NCI-H2227 (cell line): ENCODE results near the gene LRP1.
A peak's percentile ranks its signal among the peaks of the same experiment; 100 is the strongest.

Experiments
- DNase-seq: peaks from one replicate; lab custom pipeline; 2025; ENCODE audit not compliant: unreplicated experiment; lab: John Stamatoyannopoulos, UW

LRP1 gene

DNA sequence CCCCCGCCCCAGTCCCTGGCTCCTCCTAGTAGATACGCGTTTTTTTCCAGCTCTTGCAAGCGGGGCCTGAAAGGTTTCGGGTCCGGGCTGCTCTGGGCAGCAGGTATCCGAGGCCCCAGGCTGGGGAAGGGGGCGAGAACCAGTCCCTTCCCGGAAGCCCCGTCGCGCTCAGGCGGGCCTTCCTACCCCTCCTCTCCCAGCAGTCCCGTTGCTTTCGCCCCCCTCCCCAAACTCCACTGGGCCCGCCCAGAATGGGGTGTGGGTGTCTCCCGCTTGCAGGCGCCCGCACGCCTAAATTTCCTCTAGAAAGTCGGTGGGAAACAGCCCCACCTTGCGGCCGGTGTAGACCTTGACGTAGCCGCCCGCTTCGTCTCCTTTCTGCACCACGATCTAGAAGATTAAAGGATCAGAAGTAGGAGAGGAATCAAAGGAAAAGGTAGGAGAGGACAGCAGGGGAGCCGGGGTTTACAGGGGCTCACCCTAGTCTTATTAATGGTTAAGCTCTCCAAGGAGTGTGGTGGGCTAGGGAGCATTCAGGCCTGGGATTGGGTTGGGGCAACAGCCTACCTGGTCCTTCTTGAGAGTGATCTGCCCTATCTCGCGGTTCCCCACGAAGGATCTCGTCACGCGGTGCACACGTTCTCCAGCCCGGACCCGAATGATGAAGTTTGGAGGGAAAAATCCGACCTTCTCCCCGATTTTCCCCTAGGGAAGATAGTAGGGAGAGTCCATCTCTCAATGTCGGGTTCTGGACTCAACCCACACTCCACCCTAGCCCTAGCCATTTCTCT lies 115.4 kb downstream of the LRP1 start:
- peak; percentile 78 for DNase-seq

DNA sequence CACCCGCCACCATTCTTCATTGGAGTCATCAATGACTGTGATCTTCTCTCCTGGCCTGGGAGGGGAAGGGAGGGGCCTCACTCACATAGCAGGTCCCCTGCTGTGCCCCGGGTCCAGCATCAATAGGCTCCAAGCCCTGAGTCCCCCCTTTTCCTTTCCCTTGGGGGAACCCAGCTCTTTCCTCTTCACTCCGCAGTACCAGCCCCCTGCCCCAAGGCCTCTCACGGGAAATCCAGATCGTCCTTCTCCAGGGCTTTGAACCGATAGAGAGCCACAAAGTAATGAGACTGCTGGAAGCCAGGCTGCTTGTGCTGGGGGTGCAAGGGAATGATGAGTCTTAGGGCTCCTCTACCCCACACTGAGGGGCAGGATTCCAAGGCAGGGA lies 116.0 kb downstream of the LRP1 start:
- DNase-seq, result no peak

DNA sequence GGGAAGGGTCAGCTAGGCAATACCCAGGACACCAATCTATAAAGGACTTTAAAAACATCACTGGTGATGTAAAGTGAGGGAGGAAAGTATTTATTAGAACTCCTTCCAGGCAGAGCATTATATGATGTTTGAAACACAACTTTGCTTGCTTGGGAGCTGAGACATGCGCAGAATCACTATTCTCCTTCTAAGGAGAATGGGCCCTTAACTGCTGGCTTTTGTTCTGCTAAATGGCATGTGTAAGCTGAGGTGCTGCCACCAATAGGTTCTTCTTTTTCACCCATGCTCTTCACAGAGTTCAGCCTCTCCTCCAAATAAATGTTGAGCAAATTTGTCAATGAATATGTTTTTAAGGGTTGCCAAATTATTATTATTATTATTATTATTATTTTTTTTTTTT lies 118.8 kb downstream of the LRP1 start:
- no peak for DNase-seq

DNA sequence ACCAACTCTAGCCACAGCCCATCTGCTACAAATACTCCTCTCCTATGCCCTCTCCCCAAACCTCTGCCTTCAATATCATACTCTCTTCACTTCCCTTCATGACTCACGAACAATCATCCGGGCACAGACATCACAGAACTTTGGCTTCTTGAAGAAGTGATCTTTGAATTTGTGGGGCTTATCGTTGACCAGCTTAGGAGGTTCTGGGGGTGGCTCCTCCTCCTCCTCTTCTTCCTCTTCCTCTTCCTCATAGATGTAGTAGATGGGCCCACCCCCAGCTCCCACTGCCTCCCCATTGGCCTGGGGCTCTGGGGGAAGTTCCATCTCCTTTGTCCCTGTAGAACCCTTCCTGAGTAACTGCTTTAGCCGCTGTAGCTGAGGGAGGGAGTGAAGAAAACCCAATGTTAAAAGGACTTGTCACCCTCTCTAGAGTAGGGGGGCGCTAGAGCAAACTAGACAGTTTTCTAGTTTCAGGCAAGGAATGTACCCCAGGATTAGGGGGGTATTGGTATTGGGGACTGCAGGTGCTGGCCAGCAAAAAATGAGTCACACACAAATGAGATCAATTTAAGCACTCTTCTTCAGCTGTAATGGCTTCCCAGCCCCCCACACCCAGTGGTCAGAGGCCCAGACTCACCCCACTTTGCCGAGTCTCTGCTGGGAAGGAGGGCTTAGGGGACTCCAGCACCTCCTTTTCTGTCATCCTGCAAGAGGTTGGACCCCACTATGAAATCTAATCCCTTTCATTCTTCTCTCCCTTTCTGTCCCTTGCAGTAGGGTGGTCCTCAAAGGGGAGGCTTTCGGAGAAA lies 120.9 kb downstream of the LRP1 start:
- no peak for DNase-seq

DNA sequence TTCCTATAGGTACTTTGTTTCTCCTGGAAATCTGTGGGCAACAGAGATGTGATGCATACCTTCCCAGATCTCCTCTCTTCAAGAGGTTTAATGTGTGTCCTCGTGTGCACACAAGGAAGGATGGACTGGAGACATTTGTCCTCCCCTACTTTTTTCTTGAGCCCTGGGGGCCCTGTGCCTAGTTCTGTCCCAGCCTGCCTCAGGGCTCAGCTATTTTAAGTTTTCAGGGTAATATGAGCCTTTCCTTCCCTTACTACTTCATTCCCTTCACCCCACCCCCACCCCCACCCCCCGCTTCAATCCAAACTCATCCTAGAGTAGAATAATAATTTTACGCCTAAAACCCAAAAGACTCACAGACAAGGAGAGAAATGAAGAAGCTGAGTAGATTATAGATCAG lies 122.3 kb downstream of the LRP1 start:
- DNase-seq, result no peak

DNA sequence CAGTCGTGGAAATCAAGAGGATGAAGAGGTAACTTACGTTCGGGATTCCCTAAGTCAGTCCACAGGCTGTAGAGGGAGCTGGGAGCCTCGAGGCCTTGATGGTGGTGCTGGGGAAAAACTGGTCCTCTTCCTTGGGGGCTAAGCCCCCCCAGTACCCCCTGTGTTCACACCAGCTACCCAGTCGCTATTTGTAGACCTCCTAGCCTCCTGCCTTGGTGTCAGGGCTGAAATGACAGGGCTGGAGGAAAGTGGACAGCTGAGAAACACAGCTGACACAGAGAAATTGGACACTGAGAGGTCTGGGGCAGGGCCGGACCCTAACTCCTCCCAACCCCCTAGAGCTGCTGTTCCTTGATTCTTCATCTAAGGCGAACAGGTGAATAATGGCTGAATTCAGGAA lies 122.7 kb downstream of the LRP1 start, which contains the start of gene STAC3:
STAC3 (minus strand) TSS at position 232 of the 400 bp plus-strand sequence. CDS start 1,551 bp downstream, outside the sequence.
- DNase-seq, result no peak

DNA sequence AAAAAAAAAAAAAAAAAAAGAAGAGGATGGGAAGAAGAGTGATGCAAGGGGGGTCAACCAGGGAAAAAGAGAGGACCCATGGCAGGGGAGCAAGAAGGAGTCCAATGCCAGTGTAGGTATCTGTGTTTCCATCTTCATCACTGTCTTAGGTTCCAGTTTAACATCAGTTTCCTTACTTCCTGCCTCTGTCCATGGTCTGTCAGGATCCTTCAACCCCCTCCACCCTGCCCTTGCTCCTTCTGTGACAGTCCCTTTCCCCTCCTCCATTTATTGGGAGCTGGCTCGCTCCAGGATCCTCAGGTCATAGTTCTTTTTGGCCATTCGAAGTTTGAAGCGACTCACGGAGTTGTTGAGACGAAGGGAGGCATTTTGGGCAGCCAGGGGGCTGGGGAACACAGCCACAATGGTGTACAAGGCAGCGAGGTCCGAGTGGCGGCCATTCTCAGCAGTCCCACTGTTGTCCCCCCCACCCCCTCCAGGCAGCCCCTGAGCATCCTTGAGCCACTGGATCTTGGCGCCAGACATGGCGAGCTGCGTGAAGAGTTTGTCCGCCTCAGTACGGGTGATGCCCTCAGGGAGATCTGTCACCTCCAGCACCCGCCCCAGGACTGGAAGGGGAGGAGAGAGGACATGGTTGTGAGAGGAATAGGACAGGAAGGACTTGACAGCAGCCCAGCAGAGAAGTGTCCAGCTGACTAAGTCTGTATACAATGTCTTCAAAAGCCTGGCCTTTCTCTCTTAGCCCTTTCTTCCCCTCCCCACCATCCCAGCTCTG lies 126.4 kb downstream of the LRP1 start:
- DNase-seq, result no peak

DNA sequence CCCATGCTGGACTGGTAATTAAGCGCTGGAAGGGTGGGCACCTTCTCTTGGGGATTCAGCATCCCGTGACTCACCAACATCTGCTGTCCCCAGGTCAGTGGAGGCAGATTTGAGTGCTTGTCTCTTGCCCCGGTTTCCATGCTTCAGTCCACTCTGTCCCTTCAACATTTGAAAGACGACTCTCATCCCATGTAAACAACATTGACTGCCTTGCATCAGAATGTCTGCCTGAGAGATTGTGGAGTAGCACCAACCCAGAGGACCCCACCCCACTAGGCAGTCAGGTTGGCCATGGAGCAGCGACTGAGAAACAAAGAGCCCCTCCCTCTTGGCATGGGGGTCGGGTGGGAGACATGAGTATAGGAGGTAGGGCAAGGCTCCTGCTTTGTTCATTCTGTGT lies 127.6 kb downstream of the LRP1 start:
- no peak for DNase-seq

DNA sequence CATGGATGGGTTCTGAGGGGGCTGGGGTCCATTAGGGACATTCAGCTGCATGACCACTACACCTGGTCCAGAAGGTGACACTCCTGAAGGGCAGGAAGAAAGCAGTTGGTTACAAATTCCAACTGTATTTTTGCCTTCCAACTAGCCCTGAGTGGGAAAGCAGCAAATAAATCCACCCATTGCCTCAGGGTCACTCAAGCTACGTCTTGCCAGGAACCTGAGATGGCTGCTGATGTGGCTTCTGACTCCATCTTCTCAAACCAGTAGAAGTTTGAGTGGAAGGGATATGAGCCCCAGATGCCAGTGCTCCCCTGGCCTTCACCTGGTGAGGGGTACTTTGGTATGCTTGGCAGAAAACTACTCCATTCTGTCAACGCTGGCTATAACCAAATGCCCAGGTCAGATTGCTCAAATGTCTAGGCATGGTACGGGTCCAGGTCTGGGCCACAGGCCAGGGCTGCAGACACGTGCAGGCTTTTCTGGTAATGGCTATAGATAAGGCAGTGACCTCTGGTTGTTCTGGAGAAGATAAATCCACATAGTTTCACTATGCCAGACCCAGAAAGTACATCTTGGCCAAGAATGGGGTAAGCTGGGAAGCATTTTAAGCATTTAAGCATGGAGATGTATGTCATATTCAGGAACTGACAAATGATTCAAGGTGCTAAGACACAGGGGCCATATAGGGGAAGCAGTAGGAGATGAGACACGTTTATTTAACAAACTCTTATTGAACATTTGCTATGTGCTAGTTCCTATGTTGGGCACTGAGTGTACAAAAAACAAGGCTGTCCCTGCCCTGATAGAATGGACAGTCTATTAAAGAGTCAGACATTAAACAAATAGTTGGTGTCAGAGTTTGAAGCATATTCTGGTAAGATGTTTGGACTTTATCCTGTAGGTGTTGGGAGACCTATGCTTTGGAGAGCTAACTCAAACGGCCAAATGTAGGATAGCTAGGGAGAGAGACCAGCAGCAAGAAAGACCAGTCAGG lies 131.0 kb downstream of the LRP1 start:
- no peak for DNase-seq

DNA sequence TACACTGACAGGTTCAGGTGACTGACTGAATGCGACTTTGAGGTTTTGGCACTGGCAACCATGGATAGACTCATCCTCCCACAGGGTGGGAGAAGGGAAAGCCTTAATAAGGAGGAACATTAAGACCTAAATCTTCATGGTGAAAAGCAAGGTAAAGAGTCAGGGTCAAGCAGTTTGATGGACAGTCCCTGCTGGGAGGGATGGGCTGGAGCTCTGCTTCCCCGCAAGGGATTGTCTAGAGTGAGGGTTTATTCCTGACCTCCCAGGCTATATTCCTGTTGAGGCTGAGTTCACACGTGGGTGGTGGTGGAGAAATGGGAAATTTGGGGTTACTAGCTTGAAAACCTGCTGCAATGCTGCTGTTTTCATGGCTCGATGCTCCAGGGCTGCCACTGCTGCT lies 132.1 kb downstream of the LRP1 start:
- peak; percentile 11 for DNase-seq

DNA sequence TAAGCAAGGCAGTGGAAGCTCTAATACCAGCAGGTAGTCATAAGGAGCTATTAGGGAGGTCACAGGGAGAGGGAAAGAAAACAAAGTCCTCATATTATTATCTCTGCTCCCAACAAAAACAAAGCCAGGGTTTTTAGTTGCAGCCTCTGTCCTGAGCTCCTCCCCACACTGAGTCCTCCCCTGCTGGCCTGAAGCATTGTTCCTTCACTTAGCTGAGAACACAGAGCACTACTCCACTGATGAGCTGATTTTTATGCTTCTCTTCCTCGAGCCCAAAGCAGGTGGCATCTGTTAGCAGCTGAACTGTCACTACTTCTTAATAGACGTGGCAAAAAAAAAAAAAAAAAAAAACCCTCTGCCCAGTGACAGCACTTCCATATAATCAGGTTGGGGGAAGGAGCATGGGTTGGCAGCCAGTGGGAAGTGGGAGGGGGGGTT lies 133.2 kb downstream of the LRP1 start:
- DNase-seq, result peak; percentile 64

DNA sequence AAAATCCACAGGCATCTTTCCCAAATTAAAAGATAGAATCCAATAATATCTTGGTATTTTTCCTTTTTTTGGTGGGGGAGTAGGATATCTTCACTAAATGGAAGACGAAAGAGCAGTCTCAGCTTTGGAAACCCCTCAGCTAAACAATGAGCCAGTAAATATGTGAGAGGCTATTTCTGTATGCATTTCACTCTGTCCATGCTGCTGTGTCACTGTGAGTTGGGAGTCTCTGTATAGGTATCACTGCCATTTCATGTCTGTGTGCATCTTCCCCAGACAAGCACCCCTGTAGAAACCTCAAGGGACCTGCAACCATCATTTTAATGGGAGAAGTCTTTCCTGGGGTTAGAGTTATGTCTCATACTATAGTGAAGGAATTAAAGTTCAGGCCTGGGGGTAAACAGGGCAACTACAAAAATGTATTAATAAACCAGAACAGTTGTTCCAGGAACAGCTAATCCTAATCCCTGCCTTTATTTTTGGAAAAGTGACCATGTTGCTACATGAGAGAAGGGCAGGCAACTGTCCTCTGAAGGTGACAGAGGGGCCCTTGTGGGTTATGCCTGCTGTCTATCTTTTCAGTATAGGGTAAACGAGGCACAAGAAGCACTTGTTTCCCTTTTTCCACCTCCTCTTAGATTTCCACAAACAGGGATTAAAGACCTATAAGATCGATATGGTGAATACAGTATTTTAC lies 134.0 kb downstream of the LRP1 start:
- DNase-seq, result no peak
